Measurements from ENCODE around the gene PEX14. TPM values are rescaled to one million over a fixed set of nuclear protein-coding genes. Genes with fewer than 3 reads are reported as not detected.

Gene PEX14
- total RNA-seq, 1 experiment from 2014 or later = 27.3 TPM

- Mint-ChIP-seq H3K9me3 (no peaks in the 10 kb centered on the region), H3K4me3 (no peak overlapping the region), H3K27ac (peak overlapping the region; percentile 87; the same call in 1 of the 2 replicates), H3K36me3 (no peaks in the 10 kb centered on the region), H3K4me1 (peaks cover 16% of the 10 kb centered on the region), H3K27me3 (ENCODE audit: low read depth) (no peaks in the 10 kb centered on the region)
- ChIA-PET CTCF (no interaction called here), POLR2A (no interaction called here)
- ATAC-seq = no peak
- DNase-seq (ENCODE audit: low spot score) = no peak
- TF ChIP-seq ELF4 (CRISPR knock-in tag; IDR thresholded peaks at IDR 0.05; ENCODE audit: low read depth) (no peak), NR1H2 (CRISPR knock-in tag; IDR thresholded peaks at IDR 0.05) (no peak), CBFB (CRISPR knock-in tag; IDR thresholded peaks at IDR 0.05; ENCODE audit: low read depth) (no peak)
- TF ChIP-seq, protein P1, sequence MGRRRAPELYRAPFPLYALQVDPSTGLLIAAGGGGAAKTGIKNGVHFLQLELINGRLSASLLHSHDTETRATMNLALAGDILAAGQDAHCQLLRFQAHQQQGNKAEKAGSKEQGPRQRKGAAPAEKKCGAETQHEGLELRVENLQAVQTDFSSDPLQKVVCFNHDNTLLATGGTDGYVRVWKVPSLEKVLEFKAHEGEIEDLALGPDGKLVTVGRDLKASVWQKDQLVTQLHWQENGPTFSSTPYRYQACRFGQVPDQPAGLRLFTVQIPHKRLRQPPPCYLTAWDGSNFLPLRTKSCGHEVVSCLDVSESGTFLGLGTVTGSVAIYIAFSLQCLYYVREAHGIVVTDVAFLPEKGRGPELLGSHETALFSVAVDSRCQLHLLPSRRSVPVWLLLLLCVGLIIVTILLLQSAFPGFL (CRISPR knock-in tag; IDR thresholded peaks at IDR 0.05; ENCODE audit: borderline replicate concordance) = no peak
Measured at GRCh38 chr1:10671090-10671489, 196.3 kb downstream of the PEX14 start.

DNA sequence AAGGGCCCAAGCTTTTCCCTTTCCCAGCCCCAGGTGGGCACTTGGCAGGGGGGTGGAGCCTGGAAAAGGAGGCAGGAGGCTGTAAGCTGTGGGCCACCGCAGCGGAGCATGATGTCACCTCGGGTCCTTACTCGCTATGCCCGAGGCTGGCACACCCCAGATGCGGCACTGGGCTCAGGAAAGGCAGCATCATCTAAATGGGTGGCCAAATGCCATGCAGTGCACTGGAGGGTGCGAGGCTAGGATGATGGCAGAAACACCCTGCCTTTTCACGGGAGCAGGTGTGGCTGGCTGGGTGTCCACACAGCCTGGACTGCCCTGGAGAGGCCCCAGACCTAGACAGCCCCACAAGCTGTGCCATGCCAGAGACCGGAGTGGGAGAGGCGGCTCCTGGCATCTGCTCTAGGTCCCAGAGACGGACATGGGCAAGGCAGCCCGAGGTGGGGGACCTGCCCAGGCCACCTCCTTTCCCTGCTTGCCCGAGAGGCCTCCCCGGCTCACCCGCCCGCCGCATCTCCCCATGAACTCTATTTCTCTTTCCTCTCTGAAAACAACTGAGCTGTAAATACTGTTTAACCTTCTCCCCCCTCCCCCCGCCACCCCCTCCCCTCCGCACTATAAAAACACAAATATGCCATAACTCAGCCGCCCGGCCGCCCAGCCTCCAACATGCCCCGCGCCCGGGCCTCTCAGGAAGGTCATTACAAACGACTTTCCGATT lies 197.0 kb downstream of the PEX14 start:
- no peak for DNase-seq (ENCODE audit: low spot score)
- Mint-ChIP-seq H3K36me3 (no peaks in the 10 kb centered on the region), H3K9me3 (no peaks in the 10 kb centered on the region), H3K4me1 (peaks cover 16% of the 10 kb centered on the region), H3K27me3 (ENCODE audit: low read depth) (no peaks in the 10 kb centered on the region), H3K4me3 (no peak overlapping the region), H3K27ac (no peak overlapping the region)
- POLR2A ChIA-PET = no interaction called here
- TF ChIP-seq JUN (CRISPR knock-in tag; IDR thresholded peaks at IDR 0.05) (no peak), ZNF219 (CRISPR knock-in tag; IDR thresholded peaks at IDR 0.05; ENCODE audit: borderline replicate concordance) (no peak), E2F1 (CRISPR knock-in tag; IDR thresholded peaks at IDR 0.05) (no peak), SMAD4 (CRISPR knock-in tag; IDR thresholded peaks at IDR 0.05) (no peak), CDX4 (CRISPR knock-in tag; IDR thresholded peaks at IDR 0.05; ENCODE audit: borderline replicate concordance) (no peak), FOXJ3 (CRISPR knock-in tag; IDR thresholded peaks at IDR 0.05; ENCODE audit: borderline replicate concordance) (no peak), USF1 (CRISPR knock-in tag; IDR thresholded peaks at IDR 0.05) (no peak), JAZF1 (CRISPR knock-in tag; IDR thresholded peaks at IDR 0.05) (no peak), ZNF416 (CRISPR knock-in tag; IDR thresholded peaks at IDR 0.05) (no peak), ZNF317 (CRISPR knock-in tag; IDR thresholded peaks at IDR 0.05; ENCODE audit: borderline replicate concordance, low read depth) (no peak), NFATC4 (CRISPR knock-in tag; IDR thresholded peaks at IDR 0.05) (no peak), ZNF232 (CRISPR knock-in tag; IDR thresholded peaks at IDR 0.05) (no peak), GRHL2 (CRISPR knock-in tag; IDR thresholded peaks at IDR 0.05; ENCODE audit: insufficient replicate concordance, severe bottlenecking) (no peak), HMGA2 (CRISPR knock-in tag; IDR thresholded peaks at IDR 0.05) (no peak), EMX1 (CRISPR knock-in tag; IDR thresholded peaks at IDR 0.05) (no peak)
- TF ChIP-seq, protein P2, sequence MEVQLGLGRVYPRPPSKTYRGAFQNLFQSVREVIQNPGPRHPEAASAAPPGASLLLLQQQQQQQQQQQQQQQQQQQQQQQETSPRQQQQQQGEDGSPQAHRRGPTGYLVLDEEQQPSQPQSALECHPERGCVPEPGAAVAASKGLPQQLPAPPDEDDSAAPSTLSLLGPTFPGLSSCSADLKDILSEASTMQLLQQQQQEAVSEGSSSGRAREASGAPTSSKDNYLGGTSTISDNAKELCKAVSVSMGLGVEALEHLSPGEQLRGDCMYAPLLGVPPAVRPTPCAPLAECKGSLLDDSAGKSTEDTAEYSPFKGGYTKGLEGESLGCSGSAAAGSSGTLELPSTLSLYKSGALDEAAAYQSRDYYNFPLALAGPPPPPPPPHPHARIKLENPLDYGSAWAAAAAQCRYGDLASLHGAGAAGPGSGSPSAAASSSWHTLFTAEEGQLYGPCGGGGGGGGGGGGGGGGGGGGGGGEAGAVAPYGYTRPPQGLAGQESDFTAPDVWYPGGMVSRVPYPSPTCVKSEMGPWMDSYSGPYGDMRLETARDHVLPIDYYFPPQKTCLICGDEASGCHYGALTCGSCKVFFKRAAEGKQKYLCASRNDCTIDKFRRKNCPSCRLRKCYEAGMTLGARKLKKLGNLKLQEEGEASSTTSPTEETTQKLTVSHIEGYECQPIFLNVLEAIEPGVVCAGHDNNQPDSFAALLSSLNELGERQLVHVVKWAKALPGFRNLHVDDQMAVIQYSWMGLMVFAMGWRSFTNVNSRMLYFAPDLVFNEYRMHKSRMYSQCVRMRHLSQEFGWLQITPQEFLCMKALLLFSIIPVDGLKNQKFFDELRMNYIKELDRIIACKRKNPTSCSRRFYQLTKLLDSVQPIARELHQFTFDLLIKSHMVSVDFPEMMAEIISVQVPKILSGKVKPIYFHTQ (CRISPR knock-in tag; IDR thresholded peaks at IDR 0.05) = no peak
- no peak for ATAC-seq
- CTCF ChIA-PET = no interaction called here

Data from WTC11 (cell line).